DND-41 (cell line): ENCODE measurements around the gene LRRC56.

Experiments used
- EZH2 ChIP-seq: IDR thresholded peaks from 3 replicates; pipeline ENCODE4 v1.6.1; 2012; ENCODE audit warnings: borderline replicate concordance, low read depth, mild to moderate bottlenecking, moderate library complexity, low read length, inconsistent platforms; ENCODE audit not compliant: severe bottlenecking
- TF ChIP-seq, protein P1 (sequence below): IDR thresholded peaks from 2 replicates; pipeline ENCODE4 v1.5.1; 2012; ENCODE audit warnings: borderline replicate concordance, low read length, moderate library complexity, mild to moderate bottlenecking; ENCODE audit not compliant: poor library complexity, severe bottlenecking; ENCODE audit errors: extremely low read depth

DNA sequence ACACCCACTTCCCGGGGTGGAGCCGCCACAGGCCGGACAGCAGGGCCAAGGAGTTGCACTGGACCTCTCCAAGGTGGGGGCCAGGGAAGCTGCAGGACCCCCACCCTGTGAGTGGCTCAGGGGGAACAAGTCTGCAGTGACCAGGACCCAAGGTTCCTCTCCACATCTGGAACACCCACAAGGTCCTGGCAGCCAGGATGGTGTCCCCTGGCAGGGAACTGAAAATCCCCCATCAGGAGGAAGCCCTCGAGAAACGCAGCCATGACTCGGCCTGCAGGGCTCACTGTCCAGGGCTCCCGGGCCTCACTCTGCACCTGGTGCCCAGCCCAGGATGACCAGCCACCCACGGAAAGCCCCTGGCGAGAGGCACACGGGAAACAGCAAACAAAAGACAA lies 41.8 kb upstream of the LRRC56 start:
- TF ChIP-seq, protein P1, sequence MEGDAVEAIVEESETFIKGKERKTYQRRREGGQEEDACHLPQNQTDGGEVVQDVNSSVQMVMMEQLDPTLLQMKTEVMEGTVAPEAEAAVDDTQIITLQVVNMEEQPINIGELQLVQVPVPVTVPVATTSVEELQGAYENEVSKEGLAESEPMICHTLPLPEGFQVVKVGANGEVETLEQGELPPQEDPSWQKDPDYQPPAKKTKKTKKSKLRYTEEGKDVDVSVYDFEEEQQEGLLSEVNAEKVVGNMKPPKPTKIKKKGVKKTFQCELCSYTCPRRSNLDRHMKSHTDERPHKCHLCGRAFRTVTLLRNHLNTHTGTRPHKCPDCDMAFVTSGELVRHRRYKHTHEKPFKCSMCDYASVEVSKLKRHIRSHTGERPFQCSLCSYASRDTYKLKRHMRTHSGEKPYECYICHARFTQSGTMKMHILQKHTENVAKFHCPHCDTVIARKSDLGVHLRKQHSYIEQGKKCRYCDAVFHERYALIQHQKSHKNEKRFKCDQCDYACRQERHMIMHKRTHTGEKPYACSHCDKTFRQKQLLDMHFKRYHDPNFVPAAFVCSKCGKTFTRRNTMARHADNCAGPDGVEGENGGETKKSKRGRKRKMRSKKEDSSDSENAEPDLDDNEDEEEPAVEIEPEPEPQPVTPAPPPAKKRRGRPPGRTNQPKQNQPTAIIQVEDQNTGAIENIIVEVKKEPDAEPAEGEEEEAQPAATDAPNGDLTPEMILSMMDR, result no peak
- TF ChIP-seq EZH2, result no peak
